ENCODE measurements around the gene FADS6.

FADS6 gene

GRCh38 chr17:74868908-74869255, 24.6 kb downstream of the FADS6 start:
- DNase-seq (ENCODE audit: low read depth) = no peak

- no peak for DNase-seq (ENCODE audit: low read depth)
Measured at GRCh38 chr17:74868251-74868907, 25.1 kb downstream of the FADS6 start.

GRCh38 chr17:74866198-74866835, 27.1 kb downstream of the FADS6 start:
- DNase-seq (ENCODE audit: low read depth) = no peak

GRCh38 chr17:74865504-74866197, 27.8 kb downstream of the FADS6 start:
- no peak for DNase-seq (ENCODE audit: low read depth)

- DNase-seq (ENCODE audit: low read depth) = peak; percentile 52
Measured at GRCh38 chr17:74864866-74865395, 28.5 kb downstream of the FADS6 start.

GRCh38 chr17:74864297-74864865, 29.1 kb downstream of the FADS6 start:
- DNase-seq (ENCODE audit: low read depth) = no peak

- no peak for DNase-seq (ENCODE audit: low read depth)
Measured at GRCh38 chr17:74863420-74864296, 29.8 kb downstream of the FADS6 start.

GRCh38 chr17:74862919-74863318, 30.5 kb downstream of the FADS6 start:
- DNase-seq (ENCODE audit: low read depth) = no peak

GRCh38 chr17:74862108-74862901, 31.1 kb downstream of the FADS6 start:
- DNase-seq (ENCODE audit: low read depth) = peak; percentile 56

- no peak for DNase-seq (ENCODE audit: low read depth)
Measured at GRCh38 chr17:74861662-74862107, 31.7 kb downstream of the FADS6 start.

- no peak for DNase-seq (ENCODE audit: low read depth)
Measured at GRCh38 chr17:74860872-74861661, 32.4 kb downstream of the FADS6 start.

- no peak for DNase-seq (ENCODE audit: low read depth)
Measured at GRCh38 chr17:74860229-74860871, 33.1 kb downstream of the FADS6 start.

GRCh38 chr17:74859459-74860228, 33.8 kb downstream of the FADS6 start, which contains the start of gene GRIN2C:
Gene GRIN2C (minus strand): TSS chr17:74859885. CDS start chr17:74855092, 4,793 bp downstream.
- no peak for DNase-seq (ENCODE audit: low read depth)

- no peak for DNase-seq (ENCODE audit: low read depth)
Measured at GRCh38 chr17:74858672-74859458, 34.6 kb downstream of the FADS6 start.

GRCh38 chr17:74857191-74857590, 36.2 kb downstream of the FADS6 start:
- DNase-seq (ENCODE audit: low read depth) = no peak

- DNase-seq (ENCODE audit: low read depth) = no peak
Measured at GRCh38 chr17:74856112-74856511, 37.3 kb downstream of the FADS6 start.

GRCh38 chr17:74855323-74855722, 38.1 kb downstream of the FADS6 start:
- DNase-seq (ENCODE audit: low read depth) = no peak

GRCh38 chr17:74854792-74855191, 38.6 kb downstream of the FADS6 start:
- DNase-seq (ENCODE audit: low read depth) = no peak
